GM19455 (cell line): Measurements from ENCODE around the gene STK24.
"Not testable (repeated sequence)": the region's sequence is repeated elsewhere in the genome, so short reads cannot be mapped to it uniquely, and the experiment has no call there.

Source experiments
- ATAC-seq: cut with Tn5 transposase; IDR thresholded peaks from one replicate; pipeline ENCODE4 v1.9.1; 2021; ENCODE audit not compliant: unreplicated experiment

STK24 gene

DNA sequence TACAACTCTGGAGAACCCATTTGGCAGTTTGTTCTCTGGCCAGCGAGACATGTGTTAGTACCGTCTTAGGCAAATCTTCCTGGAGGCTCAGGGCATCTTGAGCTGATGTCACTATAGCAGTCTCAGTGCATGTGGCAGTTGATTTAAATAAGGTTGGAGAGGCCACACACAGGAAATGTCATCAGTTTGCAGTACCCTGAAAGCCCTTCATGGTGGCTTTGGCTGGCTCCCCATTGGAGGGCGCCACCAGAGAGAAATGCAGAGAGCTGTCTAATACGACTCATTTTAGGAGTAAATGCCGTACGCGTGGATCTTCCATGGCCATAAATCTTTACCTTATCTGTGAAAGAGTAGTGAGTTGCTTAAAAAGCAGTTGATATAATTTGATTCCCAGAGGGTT lies 163.1 kb downstream of the STK24 start:
- ATAC-seq: no peak

DNA sequence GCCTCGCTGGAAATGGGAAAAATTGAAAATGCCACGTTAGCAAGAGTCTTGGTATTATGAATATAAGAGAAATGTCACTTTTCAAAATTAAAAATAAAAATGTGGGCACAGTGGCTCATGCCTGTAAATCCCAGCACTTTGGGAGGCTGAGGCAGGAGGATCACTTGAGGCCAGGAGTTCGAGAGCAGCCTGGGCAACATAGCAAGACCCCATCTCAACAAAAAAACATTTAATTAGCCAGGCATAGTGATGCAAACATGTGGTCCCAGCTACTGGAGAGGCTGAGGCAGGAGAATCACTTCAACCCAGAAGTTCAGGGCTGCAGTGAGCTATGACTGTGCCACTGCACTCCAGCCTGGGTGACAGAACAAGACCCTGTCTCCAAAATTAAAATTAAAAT lies 163.6 kb downstream of the STK24 start:
- ATAC-seq: not testable (repeated sequence)

DNA sequence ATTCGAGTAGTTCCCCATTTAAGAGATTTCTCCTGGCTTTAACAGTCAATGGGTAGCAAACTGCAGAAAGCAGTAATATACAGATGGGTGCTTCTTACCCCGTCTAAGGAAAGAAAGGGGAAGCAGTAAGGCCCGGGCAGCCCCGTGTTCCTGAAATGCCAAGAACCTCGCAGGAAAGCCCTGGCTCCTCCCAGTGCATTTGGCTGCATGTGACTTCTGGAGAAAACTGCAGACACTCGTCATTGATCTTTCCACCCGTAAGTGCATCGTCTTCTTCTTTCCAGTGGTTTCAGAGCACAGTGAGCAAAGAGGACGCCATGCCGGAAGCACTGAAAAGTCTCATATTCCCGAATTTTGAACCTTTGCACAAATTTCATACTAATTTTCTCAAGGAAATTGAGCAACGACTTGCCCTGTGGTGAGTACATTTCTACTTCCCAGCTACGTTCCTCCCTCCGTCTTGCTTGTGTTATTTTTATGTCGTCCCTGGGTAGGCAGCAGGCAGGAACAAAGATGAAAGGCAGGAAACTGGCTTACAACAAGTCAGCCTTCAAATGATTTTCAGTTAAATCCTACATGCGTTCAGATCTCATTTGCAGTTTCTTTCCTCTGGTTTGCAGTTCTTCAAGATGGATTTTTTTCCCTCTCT lies 165.2 kb downstream of the STK24 start:
- ATAC-seq: no peak

DNA sequence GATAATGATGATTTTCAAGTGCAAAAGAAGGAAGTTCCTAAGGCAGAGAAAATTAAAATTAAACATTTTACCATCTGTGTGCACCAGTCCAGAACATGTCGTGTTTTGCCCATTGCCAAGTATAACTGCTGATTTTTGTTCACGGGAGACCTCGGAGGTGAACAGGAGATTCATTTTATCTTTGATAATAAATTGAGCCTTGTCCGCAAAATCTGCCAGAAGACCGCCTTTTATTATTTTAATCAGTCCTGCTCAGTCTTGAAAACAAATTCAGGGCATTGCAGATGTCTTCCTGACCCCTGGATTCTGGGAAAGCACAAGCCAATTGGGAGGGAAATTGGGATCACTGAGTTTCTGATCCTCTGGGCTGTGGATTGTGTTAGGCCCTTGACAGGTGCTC lies 165.9 kb downstream of the STK24 start:
- no peak for ATAC-seq

DNA sequence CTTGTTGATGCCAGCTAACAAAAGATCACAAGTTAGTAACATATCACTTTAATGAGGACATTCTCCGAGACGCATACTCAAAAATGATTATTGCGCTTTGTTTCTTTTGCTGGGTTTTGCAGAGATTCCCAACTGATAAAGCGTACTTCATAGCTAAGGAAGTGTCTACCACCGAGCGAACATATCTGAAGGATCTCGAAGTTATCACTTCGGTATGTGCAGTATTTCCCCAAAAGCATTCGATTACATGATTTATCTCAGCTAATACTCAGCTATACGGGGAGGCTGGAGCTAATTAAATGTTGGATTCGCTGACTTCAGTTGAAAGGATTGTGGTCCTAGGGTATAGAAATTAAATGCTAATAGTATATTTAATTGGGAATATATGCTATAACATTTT lies 166.3 kb downstream of the STK24 start:
- no peak for ATAC-seq

DNA sequence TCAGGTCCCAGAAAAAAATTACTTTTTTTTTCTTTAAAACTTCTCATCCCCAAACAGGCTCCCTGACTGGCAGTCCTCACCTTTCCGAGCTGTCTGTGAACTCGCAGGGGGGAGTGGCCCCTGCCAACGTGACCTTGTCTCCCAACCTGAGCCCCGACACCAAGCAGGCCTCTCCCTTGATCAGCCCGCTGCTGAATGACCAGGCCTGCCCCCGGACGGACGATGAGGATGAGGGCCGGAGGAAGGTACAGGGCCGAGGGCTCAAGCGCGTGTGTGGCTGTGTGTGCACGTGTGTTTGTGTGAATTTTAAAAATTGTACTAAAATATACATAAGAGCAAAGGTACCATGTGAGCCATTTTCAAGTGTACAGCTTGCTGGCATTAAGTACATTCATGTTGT lies 167.6 kb downstream of the STK24 start:
- ATAC-seq: no peak

DNA sequence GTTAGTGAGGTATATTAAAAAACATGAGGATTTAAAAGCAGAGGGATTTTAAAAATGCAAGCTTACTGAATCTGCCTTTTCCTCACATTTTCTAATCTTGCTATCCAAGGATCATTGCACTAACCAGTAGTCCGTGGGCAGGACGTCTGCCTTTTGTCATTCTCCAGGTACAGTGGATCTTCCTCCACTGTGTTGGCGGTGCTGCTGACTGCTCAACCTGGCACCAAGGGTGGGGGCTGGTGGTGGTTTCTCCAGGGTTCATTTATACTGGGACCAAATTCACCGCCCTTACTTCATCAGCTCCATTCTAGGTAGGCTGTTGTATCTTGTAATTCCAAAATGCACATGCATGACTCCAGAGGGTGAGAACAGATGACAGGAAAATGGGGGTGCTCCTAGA lies 169.3 kb downstream of the STK24 start:
- no peak for ATAC-seq

DNA sequence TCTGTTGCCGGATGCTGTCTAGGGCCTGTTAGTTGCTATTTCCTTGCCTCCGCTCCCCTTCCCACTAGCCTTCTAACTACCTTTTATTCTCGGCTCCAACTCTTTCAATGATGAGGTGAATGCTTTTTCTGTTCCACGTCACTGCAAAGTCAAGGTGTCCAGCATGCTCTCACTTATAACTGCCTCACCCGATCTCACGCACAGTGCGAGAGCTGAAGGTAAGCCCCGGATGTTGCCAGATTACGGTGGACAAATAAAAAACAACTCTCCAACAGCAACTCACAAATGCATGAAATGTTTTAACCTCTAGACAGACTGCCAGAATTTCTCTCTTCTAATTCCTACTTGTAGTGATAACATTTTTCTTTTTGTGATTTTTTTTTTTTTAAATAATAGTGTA lies 169.9 kb downstream of the STK24 start:
- no peak for ATAC-seq

DNA sequence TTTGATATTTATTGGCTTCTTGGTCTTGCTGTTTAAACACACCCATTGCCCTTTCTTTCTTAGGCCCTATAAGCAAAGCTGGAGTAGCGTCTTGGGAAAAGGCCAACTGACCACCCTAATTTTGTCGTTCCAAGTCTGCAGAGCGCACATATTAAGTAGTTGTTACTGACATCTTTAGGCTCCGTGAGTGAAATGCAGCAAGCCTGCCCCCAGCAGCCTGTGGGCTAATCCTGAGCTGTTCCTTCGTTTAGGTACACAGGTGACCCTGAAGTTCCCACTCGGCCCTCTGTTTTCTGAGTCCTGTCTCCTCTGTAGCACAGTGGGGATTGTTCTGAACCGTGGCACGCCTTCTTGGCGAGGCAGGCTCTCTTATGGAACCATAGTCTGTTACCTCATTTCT lies 170.5 kb downstream of the STK24 start:
- ATAC-seq: no peak

DNA sequence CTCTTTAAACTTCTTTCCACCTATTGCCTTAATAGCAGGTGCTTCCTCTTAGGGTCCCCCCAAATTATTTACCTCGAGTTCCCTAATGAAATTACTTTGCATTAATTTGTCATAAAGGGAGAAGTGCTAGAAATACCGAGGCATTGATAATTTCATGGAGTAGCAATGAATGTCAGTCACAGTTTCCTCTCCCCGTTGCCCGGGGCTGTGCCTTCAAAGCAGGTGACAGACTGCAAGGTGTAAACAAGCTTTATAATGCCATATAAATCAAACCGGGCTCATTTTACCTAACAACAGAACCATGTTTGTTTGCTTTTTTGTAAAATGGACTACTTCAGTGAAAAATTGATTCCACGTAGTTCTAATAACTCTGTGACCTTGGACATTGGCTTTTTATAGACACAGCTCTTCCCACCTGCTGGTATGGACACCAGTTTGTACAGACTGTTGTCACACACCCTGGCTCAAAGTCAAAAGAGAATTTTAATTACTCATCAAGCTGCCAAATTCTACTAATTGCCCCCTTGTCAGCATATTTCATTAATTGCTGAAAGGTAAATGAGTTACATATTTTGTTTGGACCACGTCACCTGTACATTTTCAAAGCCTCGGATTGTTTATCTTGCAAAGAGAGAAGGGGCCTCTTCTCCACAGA lies 171.1 kb downstream of the STK24 start:
- ATAC-seq: no peak

DNA sequence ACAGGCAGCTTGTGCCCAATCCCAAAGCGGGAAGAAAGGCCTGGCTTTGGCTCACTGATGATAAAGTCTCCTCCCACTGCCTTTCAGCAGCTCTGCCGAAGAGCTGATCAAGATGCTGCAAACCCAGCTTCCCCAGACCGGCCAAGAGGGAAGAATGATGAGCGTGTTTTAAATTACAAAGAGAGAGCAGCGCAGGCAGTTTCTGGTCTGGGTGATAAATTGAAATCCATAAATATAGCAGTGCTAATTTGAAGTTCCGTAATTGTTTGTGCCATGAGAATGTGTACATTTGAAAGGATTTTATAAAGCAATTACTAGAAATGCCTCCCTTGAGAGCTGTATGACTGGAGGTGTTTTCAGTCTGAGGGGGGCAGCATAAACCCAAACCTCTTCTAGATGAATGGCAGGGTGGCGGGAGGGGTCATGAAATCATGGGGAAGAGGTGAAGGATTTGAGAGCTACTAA lies 171.8 kb downstream of the STK24 start:
- ATAC-seq: no peak

DNA sequence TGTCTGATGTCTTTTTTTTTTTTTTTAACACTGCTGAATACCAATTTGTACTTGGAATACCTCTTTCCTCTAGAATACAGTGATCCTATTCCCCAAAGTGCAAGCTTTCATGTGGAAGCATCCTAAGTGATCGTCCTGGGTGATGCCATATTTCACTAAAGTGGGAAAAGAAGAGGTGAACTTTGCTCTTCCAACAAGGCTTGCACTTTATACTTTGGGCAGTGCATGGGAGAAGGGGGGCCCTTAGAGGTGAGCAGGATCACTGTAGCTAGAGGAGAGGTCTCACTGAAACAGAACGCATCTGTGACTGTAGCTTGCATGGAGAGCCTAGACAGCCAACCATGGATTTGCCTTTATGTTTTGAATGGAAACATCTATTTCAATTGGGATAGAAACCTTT lies 173.8 kb downstream of the STK24 start:
- ATAC-seq: no peak

DNA sequence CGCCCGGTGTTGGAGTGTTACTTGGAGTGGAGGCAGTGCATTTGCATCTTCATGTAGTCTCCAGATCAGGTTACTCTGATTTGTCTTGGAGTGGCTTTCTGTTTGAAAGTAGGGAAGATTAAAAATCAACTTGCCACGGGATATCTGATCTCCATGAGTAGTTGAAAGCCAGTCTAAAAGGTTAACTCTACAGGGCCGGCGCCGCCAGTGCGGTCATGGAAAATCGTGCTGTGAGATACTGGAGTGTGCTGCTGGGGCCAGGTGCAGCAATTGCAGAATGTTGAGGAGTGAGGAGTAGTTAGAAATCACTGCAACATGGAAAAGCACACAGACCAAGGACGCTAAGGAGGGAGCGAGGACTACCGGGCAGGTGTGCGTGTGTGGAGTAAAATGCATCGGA lies 175.0 kb downstream of the STK24 start:
- no peak for ATAC-seq

DNA sequence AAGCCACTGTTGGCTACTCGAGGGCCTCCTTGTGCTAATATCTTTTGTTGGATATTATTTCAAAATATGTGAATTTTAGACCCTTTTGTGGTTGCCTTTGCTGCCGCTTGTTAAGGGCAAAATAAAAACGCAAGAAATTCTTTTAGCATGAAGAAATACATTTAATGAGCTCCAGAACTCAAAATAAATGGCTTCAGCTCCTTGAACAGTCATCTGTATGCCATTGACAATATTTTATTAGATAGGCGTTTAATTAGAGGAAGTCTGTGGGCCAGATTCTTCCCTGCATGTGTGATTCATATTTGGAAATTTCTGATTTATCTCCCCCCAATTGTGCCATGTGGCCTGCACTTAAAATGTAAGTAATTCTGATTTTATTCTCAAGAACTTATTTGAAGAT lies 177.2 kb downstream of the STK24 start:
- no peak for ATAC-seq

DNA sequence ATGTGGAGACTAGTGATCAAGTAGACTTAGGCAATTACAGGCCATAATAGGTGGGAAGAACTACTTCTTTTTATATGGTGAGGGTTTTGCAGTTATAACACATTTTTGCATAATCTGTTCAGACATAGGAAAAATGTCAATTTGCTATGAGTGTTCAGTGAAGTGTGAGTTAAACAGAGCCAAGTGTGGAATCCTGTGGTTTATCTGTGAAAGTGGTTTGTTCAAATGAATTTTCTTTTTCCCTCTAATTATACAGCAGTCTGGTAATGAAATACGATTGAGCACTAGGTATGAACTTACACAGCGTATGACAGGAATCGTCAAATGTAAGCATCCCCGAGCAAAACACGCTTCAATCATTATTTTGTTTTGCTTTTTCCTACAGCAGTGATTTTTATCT lies 178.3 kb downstream of the STK24 start:
- no peak for ATAC-seq

DNA sequence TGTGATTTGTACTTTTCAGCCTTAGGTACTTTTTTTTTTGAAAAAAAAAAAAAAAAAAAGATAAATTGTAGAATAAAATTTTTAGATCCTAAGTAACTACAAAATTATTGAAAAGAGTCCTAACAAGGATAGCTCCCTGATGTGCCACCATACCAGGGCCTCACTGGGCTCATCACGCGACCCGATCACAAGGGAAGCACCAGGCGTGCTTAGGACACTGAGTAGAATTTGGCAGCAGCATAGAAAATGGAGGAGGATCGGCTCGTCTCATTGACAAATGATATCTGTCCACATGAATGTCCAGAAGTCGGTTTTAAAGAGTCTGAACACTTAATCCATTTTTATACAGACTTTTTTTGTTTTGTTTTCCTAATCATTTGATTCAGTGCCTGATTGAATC lies 179.0 kb downstream of the STK24 start:
- ATAC-seq: no peak

DNA sequence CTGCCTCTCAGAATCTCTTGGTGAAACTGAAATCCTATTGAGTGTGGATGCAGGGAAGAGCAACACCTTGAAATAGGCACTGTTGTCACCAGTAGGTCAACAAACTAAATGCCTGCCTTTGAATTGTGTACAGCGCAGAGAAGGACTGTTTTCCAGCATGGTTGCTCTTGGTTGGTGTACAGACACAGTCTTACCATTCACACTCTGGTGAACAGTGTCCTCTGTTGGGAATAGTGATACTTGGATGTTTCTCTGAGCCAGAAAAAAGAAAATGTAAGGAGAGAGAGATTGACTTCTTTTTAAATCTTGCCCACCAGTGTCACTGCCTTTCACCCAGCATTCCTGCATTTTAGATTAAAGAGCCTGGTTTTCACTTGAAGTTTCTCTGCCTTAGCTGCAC lies 179.7 kb downstream of the STK24 start:
- no peak for ATAC-seq

DNA sequence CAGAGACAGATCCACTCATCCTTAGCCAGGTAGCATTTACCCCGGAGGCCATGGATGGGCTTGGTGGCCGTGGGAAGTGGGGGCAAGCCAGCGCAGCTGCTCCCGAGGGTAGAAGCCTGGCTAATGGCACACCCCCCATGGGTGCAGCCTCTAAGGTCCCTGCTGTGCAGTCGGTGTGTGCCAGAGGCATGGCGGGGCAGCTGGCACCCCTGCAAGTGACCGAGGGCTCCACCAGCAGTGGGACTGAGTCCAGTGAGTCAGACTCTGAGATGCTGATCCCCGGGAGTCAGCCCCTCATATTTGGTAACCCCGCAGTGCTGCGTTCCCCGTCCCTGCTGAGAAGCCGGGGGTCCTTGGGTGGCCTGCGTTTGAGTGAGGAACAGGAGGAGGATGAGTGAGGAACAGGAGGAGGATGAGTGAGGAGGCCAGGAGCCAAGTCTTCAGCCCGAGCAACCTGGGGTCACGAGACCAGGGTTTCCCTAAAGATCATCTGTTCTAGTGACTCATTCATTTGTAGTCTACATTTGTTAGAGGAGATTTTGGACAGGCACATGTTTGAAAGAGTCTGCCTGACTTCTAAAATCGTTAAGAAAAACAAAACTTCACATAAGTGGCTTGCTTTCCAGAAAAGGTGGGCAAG lies 180.7 kb downstream of the STK24 start:
- ATAC-seq: no peak
